Spleen (tissue), 7 donors: ENCODE results near the gene SDS.

ENCODE experiments used
- CTCF ChIP-seq, 11 experiments: fragments of 200-600 bp in 7 of 11; fragments of 450-650 bp in 4 of 11; sonication (generic) in 4 of 11; IDR thresholded peaks in 8 of 11; conservative IDR thresholded peaks in 3 of 11; 1 replicate in 7 of 11; 2 replicates in 4 of 11; pipeline versions ENCODE4 v1.4.0 to v1.8.0; 2016 to 2021; ENCODE audit warnings: antibody characterized with exemption in 11 of 11, inconsistent platforms in 4 of 11, mild to moderate bottlenecking in 1 of 11
- POLR2A ChIP-seq, 3 donors: fragments of 450-650 bp; IDR thresholded peaks; one replicate each; pipeline ENCODE4 v1.5.1; 2017; ENCODE audit warnings: antibody characterized with exemption in 3 of 3, mild to moderate bottlenecking in 1 of 3
- POLR2AphosphoS5 ChIP-seq, 3 donors: sonication (generic); formaldehyde crosslinking; IDR thresholded peaks; one replicate each; pipeline ENCODE4 v1.5.1; 2017; ENCODE audit warnings: antibody characterized with exemption in 3 of 3
- donor health status: DM: no; HTN: no; CAD: no; lungs with moderate emphysema.
- donor health status: DM: no; HTN: no; CAD: no.
- donor health status: DM: no; HTN: no; CAD: no.

- TF ChIP-seq CTCF (IDR thresholded peaks at IDR 0.05 in 8 of 11, conservative IDR thresholded peaks at IDR 0.05 in 3 of 11) (no peak), POLR2AphosphoS5 (IDR thresholded peaks at IDR 0.05) (no peak), POLR2A (IDR thresholded peaks at IDR 0.05) (no peak)
These were observed 21.5 kb downstream of the SDS start for GRCh38 chr12:113382206-113382605.
